HL-60 (cell line): ENCODE measurements around the gene TNKS1BP1.

Source experiments
- DNase-seq, 2 experiments: peaks; one replicate each; pipeline ENCODE4 v3.0.0-alpha.2; 2010 to 2020; ENCODE audit warnings: low read depth in 1 of 2, low spot score in 1 of 2
- H3K27ac ChIP-seq: fragments of 250-450 bp; sonication (Bioruptor Pico); replicated peaks from 2 replicates; pipeline ENCODE4 v1.5.1; 2020; ENCODE audit warnings: mild to moderate bottlenecking, moderate library complexity
- H3K27me3 ChIP-seq: fragments of 250-450 bp; sonication (Bioruptor Pico); 2 replicates; pipeline ENCODE4 v1.5.1; 2021; ENCODE audit warnings: mild to moderate bottlenecking, moderate library complexity; ENCODE audit not compliant: insufficient read depth, poor library complexity, severe bottlenecking
- H3K4me3 ChIP-seq: replicated peaks from 2 replicates; pipeline ENCODE4 v1.5.1; 2011; ENCODE audit warnings: mild to moderate bottlenecking, control low read depth, low read length; ENCODE audit not compliant: insufficient read depth
- GABPA ChIP-seq: IDR thresholded peaks from 2 replicates; pipeline ENCODE4 v1.6.1; 2012; ENCODE audit warnings: low read depth
- POLR2AphosphoS5 ChIP-seq: IDR thresholded peaks from 2 replicates; pipeline ENCODE4 v1.6.1; 2012; ENCODE audit warnings: low read depth
- SPI1 ChIP-seq: IDR thresholded peaks from 2 replicates; pipeline ENCODE4 v1.6.1; 2012; ENCODE audit warnings: low read depth, mild to moderate bottlenecking, borderline replicate concordance
- TF ChIP-seq, protein P1 (sequence below): IDR thresholded peaks from one replicate; pipeline ENCODE4 v1.5.1; 2011; ENCODE audit warnings: low read length, control low read depth, inconsistent platforms; ENCODE audit not compliant: insufficient read depth
- TF ChIP-seq, protein P2 (sequence below): IDR thresholded peaks from 2 replicates; pipeline ENCODE4 v1.6.1; 2012; ENCODE audit warnings: low read depth; ENCODE audit not compliant: insufficient replicate concordance

TNKS1BP1 gene

DNA sequence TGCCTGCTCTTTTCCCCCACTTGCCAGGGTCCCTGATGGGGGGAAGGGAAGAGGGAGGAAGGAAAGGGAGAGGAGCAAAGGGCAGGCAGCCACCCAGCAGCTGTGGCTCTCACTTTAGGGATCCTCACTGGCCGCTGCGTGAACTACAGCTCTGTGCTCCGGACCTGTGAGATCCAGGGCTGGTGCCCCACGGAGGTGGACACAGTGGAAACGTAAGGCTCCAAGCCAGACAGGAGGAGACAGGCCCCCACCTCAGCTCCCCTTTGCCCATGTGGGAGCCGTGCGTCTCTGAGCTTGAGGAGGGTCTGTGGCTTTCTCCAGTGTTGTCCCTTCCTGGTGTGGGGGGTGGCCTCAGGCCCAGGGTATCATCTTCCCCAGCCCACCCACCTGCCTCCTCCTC, 23.3 kb upstream of the TNKS1BP1 start:
- no peak for DNase-seq
- H3K27me3 ChIP-seq = no peaks in the 10 kb centered on the region
- no peak overlapping the region for H3K4me3 ChIP-seq
- no peak overlapping the region for H3K27ac ChIP-seq
- TF ChIP-seq GABPA = no peak
- TF ChIP-seq, protein P1, sequence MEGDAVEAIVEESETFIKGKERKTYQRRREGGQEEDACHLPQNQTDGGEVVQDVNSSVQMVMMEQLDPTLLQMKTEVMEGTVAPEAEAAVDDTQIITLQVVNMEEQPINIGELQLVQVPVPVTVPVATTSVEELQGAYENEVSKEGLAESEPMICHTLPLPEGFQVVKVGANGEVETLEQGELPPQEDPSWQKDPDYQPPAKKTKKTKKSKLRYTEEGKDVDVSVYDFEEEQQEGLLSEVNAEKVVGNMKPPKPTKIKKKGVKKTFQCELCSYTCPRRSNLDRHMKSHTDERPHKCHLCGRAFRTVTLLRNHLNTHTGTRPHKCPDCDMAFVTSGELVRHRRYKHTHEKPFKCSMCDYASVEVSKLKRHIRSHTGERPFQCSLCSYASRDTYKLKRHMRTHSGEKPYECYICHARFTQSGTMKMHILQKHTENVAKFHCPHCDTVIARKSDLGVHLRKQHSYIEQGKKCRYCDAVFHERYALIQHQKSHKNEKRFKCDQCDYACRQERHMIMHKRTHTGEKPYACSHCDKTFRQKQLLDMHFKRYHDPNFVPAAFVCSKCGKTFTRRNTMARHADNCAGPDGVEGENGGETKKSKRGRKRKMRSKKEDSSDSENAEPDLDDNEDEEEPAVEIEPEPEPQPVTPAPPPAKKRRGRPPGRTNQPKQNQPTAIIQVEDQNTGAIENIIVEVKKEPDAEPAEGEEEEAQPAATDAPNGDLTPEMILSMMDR = no peak
- TF ChIP-seq POLR2AphosphoS5 = no peak
- no peak for TF ChIP-seq SPI1
- TF ChIP-seq, protein P2, sequence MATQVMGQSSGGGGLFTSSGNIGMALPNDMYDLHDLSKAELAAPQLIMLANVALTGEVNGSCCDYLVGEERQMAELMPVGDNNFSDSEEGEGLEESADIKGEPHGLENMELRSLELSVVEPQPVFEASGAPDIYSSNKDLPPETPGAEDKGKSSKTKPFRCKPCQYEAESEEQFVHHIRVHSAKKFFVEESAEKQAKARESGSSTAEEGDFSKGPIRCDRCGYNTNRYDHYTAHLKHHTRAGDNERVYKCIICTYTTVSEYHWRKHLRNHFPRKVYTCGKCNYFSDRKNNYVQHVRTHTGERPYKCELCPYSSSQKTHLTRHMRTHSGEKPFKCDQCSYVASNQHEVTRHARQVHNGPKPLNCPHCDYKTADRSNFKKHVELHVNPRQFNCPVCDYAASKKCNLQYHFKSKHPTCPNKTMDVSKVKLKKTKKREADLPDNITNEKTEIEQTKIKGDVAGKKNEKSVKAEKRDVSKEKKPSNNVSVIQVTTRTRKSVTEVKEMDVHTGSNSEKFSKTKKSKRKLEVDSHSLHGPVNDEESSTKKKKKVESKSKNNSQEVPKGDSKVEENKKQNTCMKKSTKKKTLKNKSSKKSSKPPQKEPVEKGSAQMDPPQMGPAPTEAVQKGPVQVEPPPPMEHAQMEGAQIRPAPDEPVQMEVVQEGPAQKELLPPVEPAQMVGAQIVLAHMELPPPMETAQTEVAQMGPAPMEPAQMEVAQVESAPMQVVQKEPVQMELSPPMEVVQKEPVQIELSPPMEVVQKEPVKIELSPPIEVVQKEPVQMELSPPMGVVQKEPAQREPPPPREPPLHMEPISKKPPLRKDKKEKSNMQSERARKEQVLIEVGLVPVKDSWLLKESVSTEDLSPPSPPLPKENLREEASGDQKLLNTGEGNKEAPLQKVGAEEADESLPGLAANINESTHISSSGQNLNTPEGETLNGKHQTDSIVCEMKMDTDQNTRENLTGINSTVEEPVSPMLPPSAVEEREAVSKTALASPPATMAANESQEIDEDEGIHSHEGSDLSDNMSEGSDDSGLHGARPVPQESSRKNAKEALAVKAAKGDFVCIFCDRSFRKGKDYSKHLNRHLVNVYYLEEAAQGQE = no peak

DNA sequence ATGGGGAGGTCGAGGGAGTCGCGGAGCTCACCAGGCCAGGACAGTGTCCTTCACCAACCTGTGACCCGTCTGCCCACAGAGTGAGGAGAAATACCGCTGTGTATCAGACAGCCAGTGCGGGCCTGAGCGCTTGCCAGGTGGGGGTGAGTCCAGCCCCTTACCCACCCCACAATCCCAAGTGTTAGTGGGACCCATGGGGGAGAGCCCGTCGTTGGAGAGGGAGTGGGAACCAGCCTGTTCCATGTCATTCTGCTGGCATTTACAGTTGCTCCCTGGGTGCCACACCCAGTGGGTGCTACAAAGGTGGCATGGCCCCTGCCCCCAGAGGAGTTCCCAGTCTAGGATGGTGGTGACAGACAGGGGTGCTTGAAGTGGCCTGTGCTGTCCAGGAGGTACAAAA, 22.6 kb upstream of the TNKS1BP1 start:
- Histone ChIP-seq H3K4me3 (no peak overlapping the region), H3K27ac (no peak overlapping the region), H3K27me3 (no peaks in the 10 kb centered on the region)
- no peak for DNase-seq
- TF ChIP-seq GABPA (no peak), SPI1 (no peak), POLR2AphosphoS5 (no peak)
- TF ChIP-seq, protein P2 = no peak
- TF ChIP-seq, protein P1 = no peak

DNA sequence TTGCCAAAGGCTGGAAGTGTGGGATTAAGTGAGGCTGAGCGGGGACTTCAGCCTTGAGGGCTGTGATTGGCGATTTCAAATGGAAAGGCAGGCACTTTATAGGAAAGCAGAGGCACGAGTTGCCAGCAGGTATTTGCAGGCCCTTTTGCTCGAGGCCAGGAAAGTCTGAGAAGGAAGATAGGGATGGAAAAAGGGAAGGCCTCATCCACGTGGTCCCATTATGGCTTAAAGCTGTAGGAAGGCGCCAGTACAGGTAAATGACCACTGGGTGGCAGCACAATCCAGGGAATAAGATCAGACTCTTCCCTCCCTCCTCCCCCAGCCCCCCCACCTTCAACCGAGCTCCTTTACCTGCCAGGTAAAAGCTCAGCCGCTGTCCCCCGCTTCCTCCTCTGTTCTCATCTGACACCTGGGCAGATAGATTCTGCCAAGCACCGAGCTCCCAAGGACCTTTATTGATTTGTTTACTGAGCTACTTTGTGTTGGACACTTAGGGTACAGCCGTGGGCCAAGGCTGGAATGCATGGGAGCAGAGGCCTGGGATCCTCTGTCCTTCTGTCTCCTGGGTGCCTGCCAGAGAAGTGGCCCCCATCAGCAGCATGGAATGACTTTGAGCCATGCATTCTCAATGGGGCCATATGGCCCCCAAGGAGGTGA, 20.9 kb upstream of the TNKS1BP1 start:
- DNase-seq = peak in 1 of 2 experiments; percentile 73
- H3K27ac ChIP-seq = no peak overlapping the region
- no peak overlapping the region for H3K4me3 ChIP-seq
- TF ChIP-seq, protein P2 = no peak
- TF ChIP-seq GABPA (no peak), SPI1 (peak; percentile 58; the same call in 1 of the 2 replicates), POLR2AphosphoS5 (no peak)
- TF ChIP-seq, protein P1 = peak; percentile 76
- H3K27me3 ChIP-seq = no peaks in the 10 kb centered on the region
